Activated CD8-positive, alpha-beta memory T cell treated with anti-CD3 and anti-CD28 coated beads for 48 hours (primary cell): ENCODE results near the gene CTCF.
A peak's percentile ranks its signal among the peaks of the same experiment; 100 is the strongest.
"Not testable (repeated sequence)": the region's sequence is repeated elsewhere in the genome, so short reads cannot be mapped to it uniquely, and the experiment has no call there.

Experiments used
- DNase-seq, 3 experiments: peaks; one replicate each; pipeline ENCODE4 v3.0.0-alpha.2; 2020; ENCODE audit warnings: low read depth in 2 of 3, low spot score in 2 of 3

The CTCF gene, protein sequence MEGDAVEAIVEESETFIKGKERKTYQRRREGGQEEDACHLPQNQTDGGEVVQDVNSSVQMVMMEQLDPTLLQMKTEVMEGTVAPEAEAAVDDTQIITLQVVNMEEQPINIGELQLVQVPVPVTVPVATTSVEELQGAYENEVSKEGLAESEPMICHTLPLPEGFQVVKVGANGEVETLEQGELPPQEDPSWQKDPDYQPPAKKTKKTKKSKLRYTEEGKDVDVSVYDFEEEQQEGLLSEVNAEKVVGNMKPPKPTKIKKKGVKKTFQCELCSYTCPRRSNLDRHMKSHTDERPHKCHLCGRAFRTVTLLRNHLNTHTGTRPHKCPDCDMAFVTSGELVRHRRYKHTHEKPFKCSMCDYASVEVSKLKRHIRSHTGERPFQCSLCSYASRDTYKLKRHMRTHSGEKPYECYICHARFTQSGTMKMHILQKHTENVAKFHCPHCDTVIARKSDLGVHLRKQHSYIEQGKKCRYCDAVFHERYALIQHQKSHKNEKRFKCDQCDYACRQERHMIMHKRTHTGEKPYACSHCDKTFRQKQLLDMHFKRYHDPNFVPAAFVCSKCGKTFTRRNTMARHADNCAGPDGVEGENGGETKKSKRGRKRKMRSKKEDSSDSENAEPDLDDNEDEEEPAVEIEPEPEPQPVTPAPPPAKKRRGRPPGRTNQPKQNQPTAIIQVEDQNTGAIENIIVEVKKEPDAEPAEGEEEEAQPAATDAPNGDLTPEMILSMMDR

DNA sequence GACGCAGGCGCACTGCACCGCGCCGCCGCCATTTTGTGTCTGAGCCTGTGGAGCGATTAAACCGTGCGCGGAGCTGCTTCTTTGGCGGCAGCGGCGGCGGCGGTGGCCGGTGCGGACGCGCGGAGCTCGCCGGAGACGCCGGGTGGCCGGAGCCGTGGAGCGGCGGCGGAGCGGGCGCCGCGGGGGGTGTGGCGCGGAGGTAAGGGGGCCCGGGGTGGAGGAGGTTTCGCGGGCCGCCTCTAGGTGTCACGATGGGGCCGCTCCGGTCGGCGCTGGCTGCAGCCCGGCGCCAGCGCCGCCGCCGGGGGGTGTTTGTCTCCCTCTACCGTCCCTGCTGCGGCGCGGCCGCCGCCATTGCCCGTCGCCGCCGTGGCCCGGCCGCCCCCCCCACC lies at the start of gene CTCF:
Gene CTCF (plus strand): TSS at position 1 of the 392 bp plus-strand sequence. CDS start 48,307 bp downstream, outside the sequence.
- peak; percentile 45 to 88 (median 76) for DNase-seq

- DNase-seq, result not testable (repeated sequence)
Measured at GRCh38 chr16:67513892-67514291, 48.4 kb upstream of the CTCF start.

- DNase-seq, result peak; percentile 29 to 45 (median 39)
Measured at GRCh38 chr16:67514382-67514828, 47.9 kb upstream of the CTCF start.

- DNase-seq, result no peak
Measured at GRCh38 chr16:67516296-67517154, 45.8 kb upstream of the CTCF start.

DNA sequence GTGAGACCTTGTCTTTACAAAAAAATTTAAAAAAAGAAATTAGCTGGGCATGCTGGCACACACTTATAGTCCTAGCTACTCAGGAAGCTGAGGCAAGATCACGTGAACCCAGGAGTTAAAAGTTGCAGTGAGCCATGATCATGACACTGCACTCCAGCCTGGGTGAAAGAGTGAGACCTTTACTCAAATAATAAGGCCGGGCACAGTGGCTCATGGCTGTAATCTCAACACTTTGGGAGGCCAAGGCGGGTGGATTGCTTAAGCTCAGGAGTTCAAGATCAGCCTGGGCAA lies 45.2 kb upstream of the CTCF start:
- no peak for DNase-seq

GRCh38 chr16:67517661-67518423 lies 44.5 kb upstream of the CTCF start:
- DNase-seq, result no peak

- no peak for DNase-seq
Measured at GRCh38 chr16:67518676-67519075, 43.6 kb upstream of the CTCF start.

DNA sequence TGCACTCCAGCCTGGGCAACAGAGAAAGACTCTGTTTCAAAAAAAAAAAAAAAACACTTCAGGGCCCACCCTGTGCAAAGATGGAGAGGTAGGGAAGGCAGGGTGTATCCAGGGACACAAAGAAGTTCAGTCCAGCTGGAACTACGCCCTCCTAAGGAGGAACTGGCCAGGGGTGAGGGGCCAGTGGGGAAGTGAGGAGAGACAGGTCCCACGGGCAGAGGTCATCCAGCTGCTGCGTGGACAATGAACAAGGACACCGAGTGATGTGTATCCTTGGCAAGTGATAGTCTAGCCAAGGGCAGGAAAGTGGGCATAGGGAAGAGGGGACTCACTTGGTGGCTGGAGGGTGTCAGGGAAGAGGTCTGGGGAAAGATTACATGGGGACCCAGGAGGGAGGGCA lies 43.1 kb upstream of the CTCF start:
- no peak for DNase-seq

DNA sequence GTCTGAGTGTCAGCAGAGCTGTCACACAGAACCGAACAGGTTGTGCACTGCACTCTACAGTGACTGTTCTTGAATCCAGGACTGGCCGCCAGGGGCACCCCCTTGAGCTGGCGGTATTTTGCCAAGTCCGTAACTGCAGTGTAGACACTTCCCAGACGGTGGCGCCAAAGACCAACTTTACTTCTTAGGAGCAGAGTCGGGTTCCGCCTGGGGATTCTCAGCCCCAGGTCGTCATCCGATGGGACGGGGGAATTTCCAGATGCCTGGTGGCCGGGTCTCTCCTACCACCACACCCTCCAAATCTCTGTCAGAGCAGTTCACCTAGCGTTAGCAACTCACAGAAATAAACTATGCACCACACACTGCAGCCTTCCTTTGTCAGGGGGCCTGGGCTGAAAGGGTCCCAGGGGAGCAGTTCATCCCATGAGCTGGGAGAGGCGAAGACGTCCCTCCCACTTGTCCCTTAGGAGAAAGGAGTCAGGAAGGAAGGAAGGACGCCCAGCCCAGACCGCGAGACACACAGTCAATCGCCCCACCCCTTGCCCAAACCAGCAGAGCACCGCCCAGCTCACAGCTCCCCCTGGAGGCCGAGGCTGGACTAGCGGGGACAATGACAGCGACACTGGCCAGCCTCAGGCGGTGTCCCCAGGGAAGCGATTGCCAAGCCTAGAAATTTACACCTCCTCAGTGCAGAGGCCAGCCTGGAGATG lies 41.1 kb upstream of the CTCF start:
- DNase-seq, result peak; percentile 91 to 98 (median 96)

- DNase-seq, result no peak
Measured at GRCh38 chr16:67525176-67525860, 37.0 kb upstream of the CTCF start.

- DNase-seq, result no peak
Measured at GRCh38 chr16:67526149-67526791, 36.1 kb upstream of the CTCF start.

- no peak for DNase-seq
Measured at GRCh38 chr16:67528222-67528869, 34.0 kb upstream of the CTCF start, which contains the start of gene RIPOR1. TSS of gene RIPOR1 (plus strand) at chr16:67528829. CDS start at chr16:67538447, 9,618 bp downstream.

DNA sequence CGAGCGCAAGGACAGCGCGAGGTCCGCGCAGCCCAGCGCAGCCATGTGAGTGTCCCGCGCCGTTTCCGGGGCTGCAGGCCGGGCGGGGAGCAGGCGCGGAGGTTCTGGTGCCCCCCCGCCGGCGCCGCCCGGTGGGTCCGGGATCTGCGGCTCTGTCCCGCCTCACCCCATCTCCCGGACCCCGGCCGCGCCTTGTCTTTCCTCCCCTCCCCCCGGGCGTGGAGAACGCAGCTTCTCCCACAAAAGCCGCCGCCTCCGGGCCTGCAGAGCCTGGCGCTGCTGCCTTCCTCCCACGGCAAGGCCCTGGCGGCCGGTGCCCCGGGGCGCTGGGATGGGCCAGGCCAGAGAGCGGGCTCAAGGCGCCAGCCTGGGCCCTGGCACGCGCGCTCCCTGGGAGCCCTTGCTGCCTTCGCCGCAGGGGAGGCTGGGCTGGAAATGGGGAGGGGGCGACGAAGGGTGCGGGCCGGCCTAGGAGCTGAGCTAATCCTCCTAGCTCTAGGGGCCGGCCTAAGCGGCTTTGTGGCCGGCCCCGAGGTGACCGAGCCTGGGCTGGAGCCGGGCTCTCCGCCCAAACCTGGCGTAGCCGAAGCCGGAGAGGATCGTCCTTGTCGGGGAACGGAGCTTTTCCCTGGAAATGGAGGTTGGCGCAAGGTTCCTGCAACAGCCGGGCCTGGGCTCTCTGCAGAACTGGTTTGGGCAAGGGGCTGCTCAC lies 33.3 kb upstream of the CTCF start:
- no peak for DNase-seq

DNA sequence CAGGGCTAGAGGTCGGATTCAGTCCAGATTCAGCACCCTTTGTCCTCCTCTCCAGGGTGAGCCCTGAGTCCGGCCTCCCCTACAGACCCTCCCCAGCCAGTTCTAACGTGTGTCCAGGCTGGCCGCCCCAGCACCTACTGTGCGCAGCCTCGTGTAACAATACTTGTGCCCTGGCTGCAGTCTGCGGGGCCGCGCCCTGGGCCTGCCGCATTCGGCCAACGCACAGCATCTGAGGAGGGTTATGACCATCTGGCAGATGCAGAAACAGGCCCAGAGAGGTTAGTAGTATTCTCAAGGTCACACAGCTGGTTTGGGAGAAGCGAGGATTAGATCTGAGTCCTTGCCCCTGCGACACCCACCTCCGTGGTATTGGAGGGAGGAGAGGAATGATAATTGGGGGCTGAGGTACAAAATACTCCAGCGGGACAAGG lies 32.7 kb upstream of the CTCF start:
- no peak for DNase-seq

DNA sequence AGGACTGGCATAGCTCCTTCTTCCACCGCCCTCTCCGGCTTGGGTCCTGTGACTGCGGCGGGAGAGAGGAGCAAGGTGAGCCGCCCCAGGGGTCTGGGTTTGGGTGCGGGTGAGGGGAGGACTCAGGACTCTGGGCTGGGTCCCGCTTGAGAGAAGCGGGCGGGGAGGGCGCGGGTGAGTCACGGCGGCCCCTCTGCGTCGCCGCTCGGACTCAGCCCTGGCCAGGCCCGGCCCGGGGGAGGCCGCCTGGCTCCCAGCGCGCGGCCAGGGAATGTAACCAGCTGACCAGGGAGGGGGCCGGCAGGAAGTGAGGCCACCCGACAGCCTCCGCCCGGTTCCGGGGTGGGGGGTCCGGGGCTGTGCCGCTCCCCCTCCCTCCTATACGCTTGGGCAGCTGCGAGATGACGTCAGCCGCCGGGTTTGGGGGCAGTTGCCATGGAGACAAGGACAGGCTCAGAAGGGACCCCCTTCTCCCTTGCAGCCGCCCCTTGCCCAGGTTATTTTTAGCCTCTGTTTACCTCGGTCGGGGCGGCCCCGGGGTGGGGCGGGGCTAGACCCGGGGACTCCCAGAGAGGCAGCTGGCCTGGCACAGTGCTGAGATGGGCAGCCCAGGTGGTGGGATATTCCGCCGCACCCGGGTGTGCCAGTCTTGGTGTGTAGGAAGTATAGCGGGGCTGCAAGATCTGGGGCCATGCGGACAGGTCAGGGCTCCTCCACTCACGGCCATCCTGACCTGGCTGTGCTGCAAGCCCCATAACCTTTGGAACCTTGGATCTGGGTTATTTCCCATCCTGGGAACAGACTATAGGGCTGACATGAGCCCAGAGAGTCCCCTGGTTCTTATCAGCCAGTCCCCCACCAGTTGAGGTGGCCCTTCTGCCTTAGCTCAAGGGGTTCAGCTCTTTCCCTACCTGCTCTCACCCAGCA lies 32.0 kb upstream of the CTCF start:
- DNase-seq, result no peak

DNA sequence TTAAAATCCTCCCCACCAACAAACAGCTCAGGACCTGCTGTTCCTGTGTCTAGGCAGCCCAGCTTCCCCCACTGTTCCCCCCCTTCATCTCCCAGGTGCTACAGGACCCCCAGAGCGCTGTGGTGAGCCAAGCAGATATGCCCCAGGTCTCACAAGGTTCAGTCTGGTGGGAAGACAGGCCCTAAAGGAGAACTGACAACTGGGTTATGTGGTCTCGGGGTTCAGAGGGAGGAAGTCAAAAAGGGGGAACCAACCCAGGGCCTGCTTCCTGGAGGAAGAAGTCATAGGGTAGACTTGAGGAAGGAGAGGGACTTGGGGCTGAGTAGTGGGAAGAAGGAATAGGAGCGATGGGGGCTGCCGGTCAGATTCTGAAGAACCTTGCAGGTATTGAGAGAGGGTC lies 31.1 kb upstream of the CTCF start:
- no peak for DNase-seq
